Amniotic epithelial cell (primary cell): ENCODE results near the gene ST6GALNAC4.

ENCODE experiments used
- DNase-seq: peaks from one replicate; pipeline ENCODE4 v3.0.0-alpha.2; 2010; ENCODE audit warnings: low read depth

ST6GALNAC4 gene, protein sequence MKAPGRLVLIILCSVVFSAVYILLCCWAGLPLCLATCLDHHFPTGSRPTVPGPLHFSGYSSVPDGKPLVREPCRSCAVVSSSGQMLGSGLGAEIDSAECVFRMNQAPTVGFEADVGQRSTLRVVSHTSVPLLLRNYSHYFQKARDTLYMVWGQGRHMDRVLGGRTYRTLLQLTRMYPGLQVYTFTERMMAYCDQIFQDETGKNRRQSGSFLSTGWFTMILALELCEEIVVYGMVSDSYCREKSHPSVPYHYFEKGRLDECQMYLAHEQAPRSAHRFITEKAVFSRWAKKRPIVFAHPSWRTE

DNA sequence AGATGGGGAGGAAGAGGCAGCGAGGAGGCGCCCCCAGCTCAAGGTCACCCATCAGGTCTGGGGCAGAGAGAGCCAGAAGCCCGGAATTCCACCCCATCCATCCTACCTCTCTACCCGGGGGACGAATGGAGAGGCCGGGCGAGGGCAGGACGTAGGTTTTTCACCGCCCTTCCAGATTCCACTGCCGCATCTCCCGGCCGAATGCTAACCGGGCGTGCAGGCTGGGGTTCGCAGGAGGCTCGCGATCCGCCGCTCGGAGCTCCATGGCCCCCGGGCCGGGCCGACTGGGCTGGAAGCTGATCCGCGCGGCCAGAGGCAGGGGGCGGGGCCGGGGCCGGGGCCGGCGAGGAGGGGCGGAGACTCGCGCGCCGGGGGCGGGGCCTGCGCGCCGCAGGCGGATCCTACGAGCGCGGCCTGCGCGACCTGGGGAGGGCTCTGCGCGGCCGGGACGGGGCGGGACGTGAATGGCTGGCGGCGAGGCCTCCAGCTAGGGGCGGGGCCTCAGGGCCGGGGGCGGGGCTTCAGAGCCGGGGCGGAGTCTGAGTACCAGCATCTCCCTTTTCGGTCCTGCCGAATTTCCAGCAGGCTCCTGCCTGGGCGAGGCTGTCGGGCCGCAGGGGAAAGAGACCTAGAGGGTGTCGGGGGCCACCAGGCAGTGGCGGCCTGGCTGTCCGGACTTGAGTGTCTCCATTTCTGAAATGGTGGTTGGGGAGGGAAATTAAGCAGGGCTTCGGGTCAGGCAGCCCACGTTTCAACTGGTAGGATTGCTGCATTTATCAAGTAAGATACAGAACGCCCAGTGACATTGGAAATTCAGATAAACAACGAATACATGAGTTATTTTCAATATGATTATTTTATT is at the start of gene ST6GALNAC4:
TSS of gene ST6GALNAC4 (minus strand) at position 322 of the 862 bp plus-strand sequence. CDS start 622 bp downstream, outside the sequence.
- DNase-seq = peak; percentile 79

DNA sequence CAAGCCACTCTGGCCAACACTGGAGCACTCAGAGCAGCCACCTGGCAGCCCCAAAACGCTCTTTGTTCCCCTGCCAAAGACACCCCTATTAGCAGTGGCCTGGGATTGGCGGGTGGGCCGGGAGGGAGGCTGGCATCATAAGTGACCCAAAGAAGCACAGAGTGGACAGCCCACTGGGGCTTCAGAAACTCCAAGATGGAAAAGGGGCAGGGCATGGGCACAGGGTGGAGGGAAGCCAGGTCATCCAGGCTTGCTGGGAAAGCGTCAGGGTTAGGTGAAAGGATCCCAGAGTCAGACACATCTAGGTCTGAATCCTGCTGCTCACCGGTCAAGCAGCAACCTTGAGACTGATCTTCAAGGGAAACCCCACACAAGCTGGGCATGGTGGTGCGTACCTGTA is 49.1 kb upstream of the ST6GALNAC4 start:
- DNase-seq = no peak

DNA sequence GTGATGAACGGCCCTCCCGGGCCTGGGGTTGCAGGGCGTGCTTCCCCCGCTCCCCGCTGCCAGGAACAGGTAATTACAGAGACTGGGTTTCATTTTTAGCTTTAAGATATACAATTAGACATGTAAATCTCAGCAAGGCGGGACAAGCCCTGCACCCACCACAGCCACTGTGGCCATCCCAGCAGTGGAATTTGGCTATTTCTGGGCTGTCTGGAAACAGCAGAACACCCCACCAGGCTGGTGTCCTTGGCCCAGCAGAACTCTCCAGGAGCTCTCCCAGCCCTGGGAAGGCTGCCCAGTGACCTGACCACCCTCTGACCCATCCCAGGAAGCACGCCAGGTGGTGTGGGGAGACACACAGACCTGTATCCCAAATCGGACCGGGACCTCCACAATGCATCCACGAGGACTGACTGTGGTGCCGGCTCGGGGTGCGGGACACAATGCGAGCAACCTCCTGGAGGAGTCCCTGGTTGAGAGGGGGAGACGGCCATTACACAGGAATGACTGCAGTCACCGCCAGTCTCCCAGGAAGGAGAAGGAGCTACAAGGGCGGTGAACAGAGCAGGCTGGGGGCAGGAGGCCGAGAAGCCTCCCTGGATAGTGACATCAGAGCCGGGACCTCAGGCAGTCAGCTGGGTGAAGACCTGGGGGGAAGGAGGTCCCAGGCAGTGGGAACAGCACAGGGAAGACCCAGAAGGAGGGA is 46.7 kb upstream of the ST6GALNAC4 start:
- no peak for DNase-seq

DNA sequence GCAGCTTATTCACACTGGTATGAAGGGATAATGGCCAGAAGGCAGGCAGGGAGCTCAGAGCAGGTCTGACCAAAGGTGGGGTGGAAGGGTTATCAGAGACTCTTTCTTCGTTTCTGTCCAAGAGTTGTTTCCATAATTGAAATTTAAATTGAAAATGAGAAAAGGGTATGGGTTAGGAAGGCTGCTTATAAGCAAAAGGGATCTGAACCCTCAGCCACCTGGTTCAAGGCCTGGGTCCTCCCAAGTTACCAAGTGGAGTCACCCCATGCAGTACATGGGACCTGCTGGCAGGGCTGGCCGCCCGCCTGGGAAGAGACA is 46.2 kb upstream of the ST6GALNAC4 start:
- DNase-seq = no peak

DNA sequence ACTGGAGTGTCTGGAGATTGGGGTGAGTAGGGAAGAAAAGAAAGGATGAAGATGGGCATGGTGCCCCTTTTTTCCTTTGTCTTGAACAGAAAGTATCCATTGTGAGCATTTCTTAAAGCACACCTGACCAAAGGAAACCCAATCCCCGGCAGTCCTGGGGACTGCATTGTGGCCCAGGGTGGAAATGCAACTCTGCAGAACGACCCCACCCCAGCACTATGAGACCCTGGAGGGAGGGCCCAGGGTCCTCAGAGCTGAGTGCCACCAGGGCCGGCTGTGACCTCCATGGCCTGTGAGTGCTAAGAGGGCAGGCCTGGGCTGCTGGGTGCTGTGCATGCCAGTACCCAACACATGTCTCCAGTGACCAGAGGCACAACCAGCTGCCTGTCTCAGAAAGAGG is 45.4 kb upstream of the ST6GALNAC4 start:
- DNase-seq = no peak

DNA sequence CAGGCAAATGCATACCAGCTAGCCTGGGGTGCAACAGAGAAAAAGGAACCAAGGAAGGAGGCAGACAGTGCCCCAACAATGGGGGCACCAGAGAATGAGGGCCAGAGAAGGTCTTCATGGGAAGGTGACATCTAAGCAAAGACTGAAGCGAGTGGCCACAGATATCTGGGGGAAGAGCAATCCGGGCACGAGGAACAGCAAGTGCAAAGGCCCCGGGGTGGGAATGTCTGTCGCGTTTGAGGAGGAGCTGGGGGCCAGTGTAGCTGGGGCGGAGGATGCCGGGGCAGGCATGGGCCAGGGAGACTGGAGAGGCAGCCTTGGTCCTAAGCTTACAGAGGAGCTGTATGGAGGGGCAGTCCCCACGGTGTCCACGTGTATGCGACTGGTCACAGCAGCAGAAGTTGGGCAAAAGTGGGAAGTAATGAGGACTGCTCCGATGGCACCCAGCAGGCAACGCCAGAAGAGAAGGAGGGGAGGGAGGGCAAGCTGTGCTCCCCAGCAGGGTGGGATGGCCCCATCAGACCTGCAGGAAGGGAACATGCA is 44.8 kb upstream of the ST6GALNAC4 start:
- no peak for DNase-seq

DNA sequence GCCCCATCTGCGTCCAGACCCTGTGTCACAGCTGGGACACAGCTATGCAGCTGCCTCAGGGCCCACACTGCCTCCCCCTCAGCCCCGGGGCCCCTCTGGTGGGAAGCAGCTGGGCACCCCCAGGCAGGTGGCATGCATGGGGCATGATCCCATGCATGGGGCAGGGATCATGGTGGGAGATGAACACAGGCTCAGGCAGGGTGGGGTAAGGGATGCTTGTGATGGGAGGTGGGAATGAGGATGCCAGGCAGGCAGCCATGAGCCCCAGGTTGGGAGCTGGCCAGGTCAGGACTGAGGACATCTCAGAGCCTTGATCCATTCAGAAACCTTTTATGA is 44.3 kb upstream of the ST6GALNAC4 start:
- DNase-seq = no peak

DNA sequence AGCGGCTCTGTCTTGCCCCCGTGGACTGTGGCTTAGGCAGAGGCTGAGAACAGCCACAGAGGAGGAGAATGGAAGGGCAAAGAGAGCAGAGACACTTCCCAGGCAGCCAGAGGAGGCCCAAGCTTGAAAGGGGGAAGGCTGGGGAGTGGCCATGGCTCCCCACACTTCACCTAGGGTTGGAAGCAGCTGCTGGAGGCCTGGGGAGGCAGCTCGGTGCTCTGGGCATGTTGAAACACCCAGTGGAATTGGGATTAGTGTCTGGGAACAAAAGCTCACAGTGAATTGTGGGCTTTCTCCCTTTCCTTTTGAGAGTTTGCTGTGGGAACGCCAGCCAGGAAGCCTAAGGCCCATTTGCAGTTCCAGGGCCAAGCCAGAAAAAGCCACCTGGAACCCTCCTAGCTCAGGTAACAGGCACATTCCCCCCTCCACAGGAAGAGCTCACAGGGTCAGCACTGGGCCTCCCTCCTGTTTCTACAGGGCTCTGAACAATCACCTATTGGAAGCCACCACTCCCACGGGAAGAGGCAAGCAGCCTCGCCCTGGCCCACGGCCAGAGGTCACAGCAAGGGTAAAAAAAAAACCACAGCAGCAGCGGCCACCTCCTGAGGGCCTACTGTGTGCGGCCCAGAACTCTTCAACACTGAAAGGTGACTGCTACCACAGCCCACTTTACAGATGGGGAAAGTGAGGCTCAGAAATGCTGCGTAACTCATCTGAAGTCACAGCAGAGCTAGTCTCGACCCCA is 43.7 kb upstream of the ST6GALNAC4 start:
- DNase-seq = peak; percentile 56

DNA sequence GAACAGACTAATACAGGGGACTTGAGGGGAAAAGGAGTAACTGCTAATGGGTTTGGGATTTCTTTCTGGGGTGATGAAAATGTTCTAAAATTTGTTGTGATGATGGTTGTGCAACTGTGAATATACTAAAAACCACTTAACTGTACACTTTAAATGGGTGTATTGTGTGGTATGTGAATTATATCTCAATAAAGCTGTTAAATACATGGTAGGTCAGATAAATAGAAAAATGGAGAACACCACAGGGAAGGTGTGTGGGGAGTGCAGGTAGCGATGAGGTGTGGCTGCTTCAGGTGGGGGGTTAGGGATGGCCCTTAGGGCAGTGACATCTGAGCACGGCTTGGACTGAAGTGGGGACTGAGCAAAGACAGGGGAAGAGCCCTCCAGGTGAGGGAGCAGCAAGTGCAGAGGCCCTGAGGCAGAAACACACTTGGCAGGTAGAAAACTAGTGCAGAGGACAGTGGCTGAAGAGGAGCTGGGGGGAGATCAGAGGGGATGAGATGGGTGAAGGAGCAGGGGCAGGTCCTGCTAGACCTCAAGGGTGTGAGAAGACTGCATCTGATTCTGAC is 43.1 kb upstream of the ST6GALNAC4 start:
- no peak for DNase-seq

DNA sequence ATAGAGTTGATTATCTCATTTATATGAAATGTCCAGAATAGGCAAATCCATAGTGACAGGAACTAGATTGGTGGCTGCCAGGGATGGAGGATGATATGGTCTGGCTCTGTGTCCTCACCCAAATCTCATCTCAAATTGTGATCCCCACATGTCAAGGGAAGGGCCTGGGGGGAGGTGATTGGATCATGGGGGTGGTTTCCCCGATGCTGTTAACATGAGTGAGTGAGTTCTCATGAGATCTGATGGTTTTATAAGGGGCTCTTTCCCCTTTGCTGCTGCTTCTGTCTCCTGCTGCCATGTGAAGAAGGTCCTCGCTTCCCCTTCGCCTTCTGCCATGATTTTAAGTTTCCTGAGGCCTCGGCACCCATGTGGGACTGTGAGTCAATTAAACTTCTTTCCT is 42.6 kb upstream of the ST6GALNAC4 start:
- DNase-seq = no peak

DNA sequence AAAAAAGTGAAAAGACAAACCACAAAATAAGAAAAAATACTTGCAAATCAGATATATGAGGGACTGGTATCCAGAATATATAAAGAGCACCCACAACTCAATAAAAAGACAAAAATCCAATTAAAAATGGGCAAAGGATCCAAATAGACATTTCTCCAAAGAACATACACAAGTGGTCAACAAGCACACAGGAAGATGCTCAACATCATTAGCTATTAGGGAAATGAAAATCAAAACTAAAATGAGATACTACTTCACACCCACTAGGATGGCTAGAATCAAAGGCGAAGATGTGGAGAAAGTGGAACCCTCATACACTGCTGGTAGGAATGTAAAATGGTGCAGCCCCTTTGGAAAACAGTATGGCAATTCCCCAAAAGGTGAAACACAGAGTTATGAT is 41.9 kb upstream of the ST6GALNAC4 start:
- DNase-seq = no peak

DNA sequence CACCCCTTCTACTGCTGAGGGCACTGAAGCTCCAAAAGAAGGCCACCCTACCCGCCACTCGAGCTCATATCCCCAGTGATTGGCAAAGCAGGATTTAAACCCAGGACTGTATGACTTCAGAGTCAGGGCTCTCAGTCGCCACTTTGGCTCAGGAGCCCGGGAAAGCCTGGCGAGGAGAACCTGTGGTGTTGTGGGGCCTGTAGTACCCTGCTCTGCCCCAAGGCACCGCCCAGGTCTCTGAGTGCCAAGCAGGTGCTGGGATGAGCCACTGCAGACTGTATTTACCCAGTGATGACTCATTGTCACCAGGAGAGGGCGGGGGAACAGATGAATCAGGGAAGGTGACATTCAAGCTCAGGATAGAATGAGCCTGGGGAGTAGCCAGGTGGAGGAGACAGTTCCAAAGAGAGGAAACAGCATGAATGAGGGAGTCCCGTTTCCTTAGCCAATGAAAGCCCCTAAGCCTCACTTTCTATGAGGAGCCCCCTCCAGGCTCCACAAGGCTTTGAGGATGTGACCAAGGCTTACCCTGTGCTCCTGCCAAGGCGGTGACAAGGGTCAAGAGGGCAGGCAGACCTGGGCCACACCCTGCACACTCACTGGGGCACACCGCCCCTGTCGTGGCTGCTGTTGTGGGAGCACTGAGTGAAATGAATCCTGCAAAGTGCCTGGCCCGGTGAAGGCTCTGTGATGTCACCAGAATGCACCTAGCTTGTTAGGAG is 38.6 kb upstream of the ST6GALNAC4 start:
- DNase-seq = no peak

DNA sequence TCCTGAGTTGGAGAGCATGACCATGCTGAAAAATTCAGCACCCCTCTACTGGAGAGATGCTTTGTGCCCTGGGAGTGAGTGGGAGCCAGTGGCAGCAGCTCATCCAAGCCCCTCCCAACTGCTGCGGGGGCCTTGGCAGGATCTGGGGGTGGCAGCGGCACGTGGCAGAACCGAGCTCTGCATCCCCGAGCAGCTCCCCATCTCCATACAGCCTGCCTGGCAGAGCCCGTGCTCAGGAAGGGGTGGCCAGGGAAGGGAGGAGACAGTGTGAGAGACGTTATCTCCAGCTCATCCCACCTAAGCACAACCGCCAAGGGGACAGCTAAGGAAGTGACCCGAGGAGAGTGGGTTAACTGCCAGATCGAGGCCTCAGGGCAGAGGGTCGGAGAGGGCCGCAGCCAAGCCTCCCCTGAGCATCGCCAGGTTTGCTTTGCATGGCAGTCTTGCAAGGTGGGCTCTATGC is 38.0 kb upstream of the ST6GALNAC4 start:
- DNase-seq = no peak

DNA sequence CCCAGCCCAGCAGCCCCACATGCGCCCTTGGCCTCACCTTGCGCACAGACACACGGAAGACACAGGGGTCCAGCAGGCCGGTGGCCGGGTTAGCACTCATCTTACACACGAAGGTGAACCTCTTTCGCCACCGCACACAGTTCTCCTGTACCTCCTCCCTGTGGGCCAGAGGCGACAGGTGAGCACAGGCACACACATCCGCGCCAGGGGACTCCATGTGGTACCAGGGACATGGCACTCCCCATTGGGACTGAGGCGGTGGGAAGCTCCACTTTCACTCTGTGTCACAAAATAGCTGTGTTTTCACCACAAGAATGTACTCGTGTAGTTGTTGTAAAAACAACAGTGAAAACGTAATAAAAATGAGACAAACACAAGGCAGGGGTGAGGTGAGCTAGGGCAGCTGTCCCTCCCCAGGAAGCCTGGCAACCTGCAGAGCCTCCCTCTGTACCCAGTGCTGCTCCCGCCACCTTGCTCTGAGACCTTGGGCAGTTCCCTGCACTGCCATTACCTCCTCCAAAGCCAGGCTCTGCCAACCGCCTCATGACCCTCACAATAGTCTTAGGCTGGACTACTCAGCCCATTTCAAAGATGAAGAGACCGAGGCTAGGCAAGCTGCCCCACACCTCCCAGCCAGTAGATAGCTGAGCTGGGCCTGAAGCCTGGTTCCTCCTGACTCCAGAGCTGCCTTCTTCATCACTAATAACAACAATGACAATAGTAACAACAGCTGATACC is 37.1 kb upstream of the ST6GALNAC4 start:
- DNase-seq = no peak

DNA sequence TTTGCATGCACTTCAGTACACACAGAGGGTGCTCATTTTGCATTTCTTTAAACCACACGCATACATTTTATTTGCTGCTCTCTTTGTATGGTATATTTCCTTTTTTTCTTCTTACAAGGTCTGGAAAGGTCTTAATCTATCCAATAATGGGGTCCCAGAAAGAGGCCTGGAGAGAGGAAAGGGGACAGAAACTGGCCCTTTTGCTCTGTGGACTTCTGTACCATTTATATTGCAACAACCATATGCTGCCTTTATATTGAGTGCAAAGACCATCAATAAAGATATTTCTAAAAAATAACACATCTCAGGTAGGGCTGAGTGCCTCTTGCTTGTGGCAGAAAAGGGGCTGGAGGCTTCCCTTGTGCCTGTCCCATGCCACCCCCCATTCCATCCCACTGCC is 36.3 kb upstream of the ST6GALNAC4 start:
- no peak for DNase-seq

DNA sequence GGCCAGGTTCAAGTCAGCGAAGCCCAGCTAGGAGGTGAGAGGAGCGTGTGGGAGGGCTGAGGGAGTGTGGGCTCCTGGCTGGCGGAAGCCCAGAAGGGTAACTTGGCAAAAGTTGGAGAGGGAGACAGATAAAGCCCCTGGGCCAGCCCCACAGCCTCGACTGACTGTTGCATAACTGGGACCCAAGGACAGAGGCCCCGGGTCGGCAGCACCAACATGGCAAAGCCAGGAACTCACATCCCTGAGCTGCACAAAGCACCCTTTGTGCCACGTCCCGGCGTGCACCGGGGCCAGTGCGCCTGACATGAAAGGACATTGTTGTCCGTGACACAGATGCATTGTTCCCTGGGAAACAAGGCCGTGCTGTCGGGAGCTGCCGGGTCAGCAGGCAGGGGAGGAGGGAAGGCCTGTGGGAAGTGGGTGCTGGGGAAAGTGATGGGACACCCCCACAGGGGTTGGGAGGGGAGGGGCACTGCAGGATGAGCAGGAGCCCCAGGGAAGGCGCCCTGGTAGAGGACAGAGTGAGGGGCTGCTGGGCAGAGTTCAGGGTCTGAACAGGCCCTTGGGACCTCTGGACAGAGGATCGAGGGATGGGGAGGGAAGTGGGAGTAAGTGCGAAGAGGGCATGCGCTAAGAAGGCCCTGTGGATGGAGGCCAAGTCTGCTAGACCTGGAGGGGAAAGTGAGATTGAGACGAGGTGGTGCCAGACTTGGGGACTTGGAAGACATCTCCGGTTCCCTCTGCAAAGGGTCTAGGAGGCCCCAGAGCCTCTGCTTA is 33.9 kb upstream of the ST6GALNAC4 start:
- no peak for DNase-seq

DNA sequence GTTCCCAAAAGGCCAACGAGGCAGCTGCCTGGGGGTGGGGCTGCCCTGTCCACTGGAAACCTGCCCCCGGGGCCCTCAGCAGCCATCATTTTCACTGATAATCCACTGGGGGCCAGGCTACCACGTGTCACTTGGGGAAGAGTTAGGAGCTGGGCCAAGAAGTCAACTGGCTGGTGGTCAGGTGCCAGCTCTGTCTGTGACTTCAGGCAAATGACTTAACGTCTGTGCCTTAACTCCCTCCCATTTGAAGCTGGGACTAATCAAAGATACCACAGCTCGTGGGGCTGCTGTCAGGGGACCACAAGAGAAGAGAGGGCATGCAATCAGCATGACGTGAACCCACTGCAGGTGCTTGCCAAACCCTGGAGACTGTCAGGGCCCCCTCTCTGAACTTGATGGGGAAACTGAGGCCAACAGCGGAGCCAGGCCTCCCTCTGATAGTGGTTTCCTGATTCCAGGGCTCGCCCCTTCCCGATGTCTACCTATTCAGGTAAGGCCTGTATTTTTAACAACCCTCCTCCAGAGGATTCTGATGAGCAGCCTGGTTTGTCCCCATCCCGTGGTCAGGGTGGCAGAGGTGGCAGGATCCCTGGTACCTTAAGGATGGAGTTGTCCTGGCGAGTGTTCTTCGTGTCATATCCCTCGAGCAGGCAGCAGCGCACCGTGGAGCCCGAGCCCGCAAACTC is 33.1 kb upstream of the ST6GALNAC4 start:
- no peak for DNase-seq

DNA sequence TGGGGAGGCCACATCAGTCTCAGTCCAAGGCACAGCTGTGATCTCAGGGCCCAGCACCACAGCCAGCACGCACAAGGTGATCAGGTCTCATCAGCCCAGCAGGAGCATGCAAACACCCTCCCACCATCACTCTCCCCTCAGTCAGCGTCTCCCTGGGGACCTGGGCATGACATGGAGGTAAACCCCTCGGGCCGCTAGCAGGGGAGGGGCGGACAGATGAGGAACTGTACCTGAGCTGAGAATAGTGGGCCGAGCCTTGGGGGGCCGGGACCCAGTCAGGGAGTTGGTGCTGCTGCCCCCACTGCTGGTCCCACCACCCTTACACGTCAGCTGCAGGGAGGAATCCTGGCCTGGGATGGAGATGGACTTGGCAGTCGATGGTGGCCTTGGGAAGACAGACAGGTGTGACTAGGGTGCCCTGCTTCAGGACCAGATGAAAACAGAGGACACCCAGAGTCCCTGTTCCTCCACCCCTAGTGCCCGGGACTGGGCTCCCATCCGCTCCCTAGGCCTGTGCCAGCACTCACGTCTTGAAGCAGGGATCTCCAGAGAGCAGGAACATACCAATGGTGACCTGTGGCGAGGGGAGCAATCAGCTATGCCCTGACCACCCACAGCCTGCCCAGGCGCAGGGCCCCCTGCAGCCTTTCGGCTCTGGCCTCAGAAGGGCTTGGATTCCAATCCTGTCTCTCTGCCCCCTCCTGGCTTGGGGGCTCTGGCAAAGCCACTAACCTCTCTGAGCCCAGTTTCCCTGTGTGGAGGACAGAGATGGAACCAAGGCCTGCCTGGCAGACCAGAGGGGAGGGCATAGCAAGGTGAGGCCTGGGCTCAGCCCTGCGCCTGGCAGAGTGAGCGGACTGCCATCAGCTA is 31.2 kb upstream of the ST6GALNAC4 start:
- DNase-seq = no peak
